GM23338 (cell line): Measurements from ENCODE around the gene SRSF4. TPM values are rescaled to one million over a fixed set of nuclear protein-coding genes. Genes with fewer than 3 reads are reported as not detected.

Experiments used
- ATAC-seq: fragments of 200-7000 bp; cut with Tn5 transposase; 3 replicates; pipeline ENCODE4 v1.9.1; 2020
- DNase-seq: peaks from one replicate; pipeline ENCODE4 v3.0.0-alpha.2; 2015; ENCODE audit warnings: low spot score
- H2AFZ ChIP-seq: fragments of 200-600 bp; sonication (generic); 2 replicates; pipeline ENCODE4 v1.8.0; 2016; ENCODE audit warnings: antibody characterized with exemption, mild to moderate bottlenecking, moderate library complexity
- H3F3A ChIP-seq: fragments of 200-600 bp; sonication (generic); replicated peaks from 2 replicates; pipeline ENCODE4 v1.8.0; 2017; ENCODE audit warnings: antibody characterized with exemption, mixed run types, low read depth
- H3K27ac ChIP-seq: fragments of 200-600 bp; sonication (generic); 2 replicates; pipeline ENCODE4 v1.6.1; 2016; ENCODE audit warnings: low read depth
- H3K27me3 ChIP-seq: fragments of 200-600 bp; sonication (generic); 2 replicates; pipeline ENCODE4 v1.8.0; 2016; ENCODE audit warnings: mild to moderate bottlenecking, mixed run types, moderate library complexity; ENCODE audit not compliant: insufficient read depth
- H3K36me3 ChIP-seq: fragments of 200-600 bp; sonication (generic); 2 replicates; pipeline ENCODE4 v1.8.0; 2016; ENCODE audit warnings: mild to moderate bottlenecking; ENCODE audit not compliant: insufficient read depth
- H3K4me1 ChIP-seq: fragments of 200-600 bp; sonication (generic); 2 replicates; pipeline ENCODE4 v1.8.0; 2016; ENCODE audit warnings: mild to moderate bottlenecking, moderate library complexity; ENCODE audit not compliant: insufficient read depth
- H3K4me2 ChIP-seq: fragments of 200-600 bp; sonication (generic); 2 replicates; pipeline ENCODE4 v1.7.1; 2017; ENCODE audit warnings: mixed run types
- H3K4me3 ChIP-seq: fragments of 200-600 bp; sonication (generic); 2 replicates; pipeline ENCODE4 v1.6.1; 2016; ENCODE audit warnings: mixed run types
- H3K79me2 ChIP-seq: fragments of 200-600 bp; sonication (generic); replicated peaks from 2 replicates; pipeline ENCODE4 v1.8.0; 2017; ENCODE audit warnings: mild to moderate bottlenecking; ENCODE audit not compliant: insufficient read depth
- H3K9me2 ChIP-seq: fragments of 200-600 bp; sonication (generic); 2 replicates; pipeline ENCODE4 v1.8.0; 2017; ENCODE audit not compliant: insufficient read depth
- H4K20me1 ChIP-seq: fragments of 200-600 bp; sonication (generic); replicated peaks from 2 replicates; pipeline ENCODE4 v1.8.0; 2017; ENCODE audit warnings: mild to moderate bottlenecking; ENCODE audit not compliant: insufficient read depth
- H3K27ac Mint-ChIP-seq: 2 replicates; pipeline ENCODE4 v1.8.0; 2020; ENCODE audit warnings: inconsistent platforms, mild to moderate bottlenecking, moderate library complexity, mixed read lengths
- H3K27me3 Mint-ChIP-seq: 3 replicates; pipeline ENCODE4 v1.8.0; 2022; ENCODE audit warnings: low read depth, mild to moderate bottlenecking, moderate library complexity, mixed read lengths, inconsistent platforms; ENCODE audit not compliant: insufficient read depth, poor library complexity
- H3K36me3 Mint-ChIP-seq: 3 replicates; pipeline ENCODE4 v1.8.0; 2021; ENCODE audit warnings: low read depth, mild to moderate bottlenecking, inconsistent platforms, moderate library complexity, mixed read lengths
- H3K4me1 Mint-ChIP-seq: 3 replicates; pipeline ENCODE4 v1.8.0; 2020; ENCODE audit warnings: mild to moderate bottlenecking, inconsistent platforms, mixed read lengths
- H3K4me3 Mint-ChIP-seq: 3 replicates; pipeline ENCODE4 v1.8.0; 2021; ENCODE audit warnings: moderate library complexity, mild to moderate bottlenecking, inconsistent platforms, mixed read lengths
- H3K9me3 Mint-ChIP-seq: 3 replicates; pipeline ENCODE4 v1.8.0; 2020; ENCODE audit warnings: moderate library complexity, mild to moderate bottlenecking, inconsistent platforms, mixed read lengths
- CREB1 ChIP-seq: fragments of 250-450 bp; sonication (Bioruptor Pico); IDR thresholded peaks from 2 replicates; pipeline ENCODE4 v1.5.0; 2020; ENCODE audit warnings: low read depth, mild to moderate bottlenecking, moderate library complexity
- EZH2 ChIP-seq: fragments of 200-600 bp; sonication (generic); IDR thresholded peaks from one replicate; pipeline ENCODE4 v1.8.0; 2017; ENCODE audit warnings: antibody characterized with exemption, mild to moderate bottlenecking, low read depth; ENCODE audit not compliant: unreplicated experiment
- EZH2phosphoT487 ChIP-seq: fragments of 200-600 bp; sonication (generic); IDR thresholded peaks from one replicate; pipeline ENCODE4 v1.8.1; 2018; ENCODE audit warnings: antibody characterized with exemption; ENCODE audit not compliant: unreplicated experiment
- JUNB ChIP-seq: IDR thresholded peaks from one replicate; pipeline ENCODE4 v1.6.1; 2016; ENCODE audit warnings: antibody characterized with exemption; ENCODE audit not compliant: unreplicated experiment
- NANOG ChIP-seq: IDR thresholded peaks from 2 replicates; pipeline ENCODE4 v1.6.1; 2016; ENCODE audit warnings: antibody characterized with exemption, borderline replicate concordance
- POLR2AphosphoS5 ChIP-seq: IDR thresholded peaks from 2 replicates; pipeline ENCODE4 v1.6.1; 2016; ENCODE audit warnings: antibody characterized with exemption, low read depth
- REST ChIP-seq: IDR thresholded peaks from one replicate; pipeline ENCODE4 v1.6.1; 2018; ENCODE audit warnings: antibody characterized with exemption; ENCODE audit not compliant: unreplicated experiment
- STAT1 ChIP-seq: IDR thresholded peaks from one replicate; pipeline ENCODE4 v1.6.1; 2016; ENCODE audit warnings: antibody characterized with exemption; ENCODE audit not compliant: unreplicated experiment
- ZNF114 ChIP-seq: fragments of 250-450 bp; sonication (Bioruptor Pico); IDR thresholded peaks from 2 replicates; pipeline ENCODE4 v1.5.0; 2020; ENCODE audit warnings: mild to moderate bottlenecking, moderate library complexity
- ZNF331 ChIP-seq: fragments of 250-450 bp; sonication (Bioruptor Pico); IDR thresholded peaks from 2 replicates; pipeline ENCODE4 v1.5.0; 2020; ENCODE audit warnings: low read depth, mild to moderate bottlenecking, moderate library complexity
- ZNF462 ChIP-seq: fragments of 250-450 bp; sonication (Bioruptor Pico); IDR thresholded peaks from 2 replicates; pipeline ENCODE4 v1.5.0; 2020; ENCODE audit warnings: mild to moderate bottlenecking, moderate library complexity
- polyA plus RNA-seq: library from polyadenylated mRNA; unstranded; fragments of >200 nt; fragmentation: Nextera tagmentation; extraction: Ambion mirVana; gene quantifications from 2 replicates; pipeline ENCODE4 v1.2.1, GENCODE V29; 2016
- total RNA-seq: library from RNA; depleted of rRNA; stranded (reverse); fragments of >200 nt; shearing (Covaris generic); gene quantifications from 2 replicates; pipeline ENCODE4 v1.2.3, GENCODE V29; 2014
- TF ChIP-seq, protein P1 (sequence below), 2 experiments: fragments of 200-600 bp in 1 of 2; sonication (generic) in 1 of 2; conservative IDR thresholded peaks; 2 replicates each; pipeline versions ENCODE4 v1.5.1 to v1.6.1; 2016 to 2017; ENCODE audit warnings: antibody characterized with exemption in 2 of 2, low read depth in 2 of 2, mild to moderate bottlenecking in 2 of 2, moderate library complexity in 1 of 2
- TF ChIP-seq, protein P2 (sequence below): IDR thresholded peaks from 2 replicates; pipeline ENCODE4 v1.6.1; 2016; ENCODE audit warnings: antibody characterized with exemption

Gene SRSF4
- total and polyA plus RNA-seq, 2 experiments from 2014 or later, result 58.4 to 98.3 TPM

DNA sequence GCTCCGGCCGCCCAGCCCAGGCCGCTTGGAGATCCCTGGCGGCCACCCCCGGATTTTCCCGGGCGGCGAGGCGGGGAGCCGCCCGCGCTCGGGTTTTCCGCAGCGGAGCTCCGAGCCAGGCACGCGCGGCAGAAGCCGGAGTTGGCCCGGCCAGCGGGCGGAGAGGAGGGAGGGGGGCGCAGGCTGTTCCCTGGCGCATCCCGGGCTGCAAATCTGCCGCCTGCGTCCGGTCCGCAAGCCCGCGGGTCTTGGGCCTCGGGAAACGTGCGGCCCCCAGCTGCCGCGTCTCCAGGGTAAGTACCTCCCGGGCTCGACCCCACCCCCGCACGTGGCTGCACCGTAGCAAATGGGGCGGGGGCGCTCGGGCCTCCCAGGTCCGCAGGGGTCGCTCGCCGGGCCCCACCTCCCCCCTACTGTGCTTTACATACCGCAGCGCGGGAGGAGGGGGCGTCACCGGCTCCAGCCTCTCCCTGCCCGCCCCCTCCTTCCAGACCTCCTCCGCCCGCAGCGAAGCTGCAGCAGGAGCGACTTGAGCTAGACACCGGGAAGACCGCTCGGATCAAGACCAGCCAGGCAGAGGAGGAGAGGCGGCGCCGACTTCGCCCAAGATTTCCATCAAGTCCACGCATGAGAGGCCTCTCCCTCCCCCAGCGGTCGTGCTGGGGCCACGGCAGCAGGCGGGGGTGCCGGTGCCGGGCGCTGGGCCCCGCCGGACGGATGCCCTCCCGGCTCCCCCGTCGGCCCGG is 59.6 kb downstream of the SRSF4 start:
- H4K20me1 ChIP-seq, result no peaks in the 10 kb centered on the region; the same call in 1 of the 2 replicates
- no peaks in the 10 kb centered on the region for H3K9me2 ChIP-seq
- H2AFZ ChIP-seq, result peak overlapping the region; percentile 56; the same call in 1 of the 2 replicates
- peak; percentile 5 for ATAC-seq
- Mint-ChIP-seq H3K27me3 (peaks cover 38% of the 10 kb centered on the region), H3K36me3 (peaks cover 17% of the 10 kb centered on the region), H3K4me1 (peaks cover 10% of the 10 kb centered on the region), H3K27ac (no peak overlapping the region), H3K4me3 (peak overlapping the region; percentile 68), H3K9me3 (no peaks in the 10 kb centered on the region)
- TF ChIP-seq EZH2 (no peak), ZNF462 (CRISPR knock-in tag) (no peak), REST (no peak), ZNF331 (CRISPR knock-in tag) (no peak), POLR2AphosphoS5 (no peak; the same call in 1 of the 2 replicates), ZNF114 (CRISPR knock-in tag) (no peak), JUNB (no peak), EZH2phosphoT487 (no peak), STAT1 (no peak), NANOG (no peak), CREB1 (CRISPR knock-in tag) (0 out of 2 replicates have a peak, but pooled peaks have one; percentile 30)
- TF ChIP-seq, protein P1, sequence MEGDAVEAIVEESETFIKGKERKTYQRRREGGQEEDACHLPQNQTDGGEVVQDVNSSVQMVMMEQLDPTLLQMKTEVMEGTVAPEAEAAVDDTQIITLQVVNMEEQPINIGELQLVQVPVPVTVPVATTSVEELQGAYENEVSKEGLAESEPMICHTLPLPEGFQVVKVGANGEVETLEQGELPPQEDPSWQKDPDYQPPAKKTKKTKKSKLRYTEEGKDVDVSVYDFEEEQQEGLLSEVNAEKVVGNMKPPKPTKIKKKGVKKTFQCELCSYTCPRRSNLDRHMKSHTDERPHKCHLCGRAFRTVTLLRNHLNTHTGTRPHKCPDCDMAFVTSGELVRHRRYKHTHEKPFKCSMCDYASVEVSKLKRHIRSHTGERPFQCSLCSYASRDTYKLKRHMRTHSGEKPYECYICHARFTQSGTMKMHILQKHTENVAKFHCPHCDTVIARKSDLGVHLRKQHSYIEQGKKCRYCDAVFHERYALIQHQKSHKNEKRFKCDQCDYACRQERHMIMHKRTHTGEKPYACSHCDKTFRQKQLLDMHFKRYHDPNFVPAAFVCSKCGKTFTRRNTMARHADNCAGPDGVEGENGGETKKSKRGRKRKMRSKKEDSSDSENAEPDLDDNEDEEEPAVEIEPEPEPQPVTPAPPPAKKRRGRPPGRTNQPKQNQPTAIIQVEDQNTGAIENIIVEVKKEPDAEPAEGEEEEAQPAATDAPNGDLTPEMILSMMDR (conservative IDR thresholded peaks at IDR 0.05; ENCODE audit: low read depth in 2 of 2), result 0 out of 4 replicates have a peak, but pooled peaks of 1 of the 2 experiments have one; percentile 21
- TF ChIP-seq, protein P2, sequence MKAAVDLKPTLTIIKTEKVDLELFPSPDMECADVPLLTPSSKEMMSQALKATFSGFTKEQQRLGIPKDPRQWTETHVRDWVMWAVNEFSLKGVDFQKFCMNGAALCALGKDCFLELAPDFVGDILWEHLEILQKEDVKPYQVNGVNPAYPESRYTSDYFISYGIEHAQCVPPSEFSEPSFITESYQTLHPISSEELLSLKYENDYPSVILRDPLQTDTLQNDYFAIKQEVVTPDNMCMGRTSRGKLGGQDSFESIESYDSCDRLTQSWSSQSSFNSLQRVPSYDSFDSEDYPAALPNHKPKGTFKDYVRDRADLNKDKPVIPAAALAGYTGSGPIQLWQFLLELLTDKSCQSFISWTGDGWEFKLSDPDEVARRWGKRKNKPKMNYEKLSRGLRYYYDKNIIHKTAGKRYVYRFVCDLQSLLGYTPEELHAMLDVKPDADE, result no peak
- H3K27me3 ChIP-seq, result peaks cover 40% of the 10 kb centered on the region
- peak overlapping the region; percentile 81 for H3K4me3 ChIP-seq
- no peaks in the 10 kb centered on the region for H3K36me3 ChIP-seq
- H3K27ac ChIP-seq, result no peak overlapping the region
- peaks cover 8% of the 10 kb centered on the region; the same call in 1 of the 2 replicates for H3K4me1 ChIP-seq
- no peaks in the 10 kb centered on the region for H3K79me2 ChIP-seq
- H3F3A ChIP-seq, result peaks cover 22% of the 10 kb centered on the region; the same call in 1 of the 2 replicates
- H3K4me2 ChIP-seq, result peak overlapping the region; percentile 99
- peak; percentile 74 for DNase-seq
